Spleen (tissue), 7 donors: ENCODE data around the gene CYP2B6.

ENCODE experiments used
- CTCF ChIP-seq, 11 experiments: fragments of 200-600 bp in 7 of 11; fragments of 450-650 bp in 4 of 11; sonication (generic) in 4 of 11; IDR thresholded peaks in 8 of 11; conservative IDR thresholded peaks in 3 of 11; 1 replicate in 7 of 11; 2 replicates in 4 of 11; pipeline versions ENCODE4 v1.4.0 to v1.8.0; 2016 to 2021; ENCODE audit warnings: antibody characterized with exemption in 11 of 11, inconsistent platforms in 4 of 11, mild to moderate bottlenecking in 1 of 11
- POLR2A ChIP-seq, 3 donors: fragments of 450-650 bp; IDR thresholded peaks; one replicate each; pipeline ENCODE4 v1.5.1; 2017; ENCODE audit warnings: antibody characterized with exemption in 3 of 3, mild to moderate bottlenecking in 1 of 3
- POLR2AphosphoS5 ChIP-seq, 3 donors: sonication (generic); formaldehyde crosslinking; IDR thresholded peaks; one replicate each; pipeline ENCODE4 v1.5.1; 2017; ENCODE audit warnings: antibody characterized with exemption in 3 of 3
- donor health status: DM: no; HTN: no; CAD: no; lungs with moderate emphysema.
- donor health status: DM: no; HTN: no; CAD: no.
- donor health status: DM: no; HTN: no; CAD: no.

DNA sequence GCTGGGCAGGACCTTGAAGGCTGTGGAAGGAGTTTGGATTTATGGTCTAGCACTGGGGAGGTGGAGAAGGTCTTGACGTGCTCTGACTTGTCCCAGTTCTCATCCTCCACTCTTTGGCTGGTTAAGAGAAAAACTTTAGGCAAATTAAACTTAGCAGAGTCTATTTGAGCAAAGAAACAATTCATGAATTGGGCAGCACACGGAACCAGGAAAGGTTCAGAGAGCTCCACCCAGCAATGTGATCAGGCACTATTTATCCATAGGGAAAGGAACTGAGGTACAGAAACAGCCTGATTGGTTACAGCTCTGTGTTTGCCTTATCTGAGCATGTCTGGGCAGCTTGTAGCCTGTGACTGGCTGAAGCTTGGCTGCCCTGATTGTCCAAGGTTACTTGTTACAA, 45.4 kb upstream of the CYP2B6 start:
- TF ChIP-seq POLR2A (IDR thresholded peaks at IDR 0.05), result no peak
- TF ChIP-seq POLR2AphosphoS5 (IDR thresholded peaks at IDR 0.05), result no peak
- no peak for TF ChIP-seq CTCF (IDR thresholded peaks at IDR 0.05 in 8 of 11, conservative IDR thresholded peaks at IDR 0.05 in 3 of 11)
